HepG2 (cell line): ENCODE results near the gene DQX1. TPM values are rescaled to one million over a fixed set of nuclear protein-coding genes. Genes with fewer than 3 reads are reported as not detected.

Source experiments
- BRD4 ChIP-seq: sonication (generic); formaldehyde crosslinking; IDR thresholded peaks from 2 replicates; pipeline ENCODE4 v1.4.0; 2020; ENCODE audit warnings: missing genetic modification reagents
- HNRNPLL ChIP-seq: fragments of 200-400 bp; formaldehyde crosslinking; IDR thresholded peaks from 2 replicates; pipeline ENCODE4 v1.6.1; 2017; ENCODE audit warnings: mild to moderate bottlenecking, low read depth, low read length; ENCODE audit not compliant: poor library complexity, severe bottlenecking
- MZF1 ChIP-seq: sonication (generic); formaldehyde crosslinking; IDR thresholded peaks from 2 replicates; pipeline ENCODE4 v1.8.1; 2023; ENCODE audit warnings: mild to moderate bottlenecking, missing genetic modification reagents, borderline replicate concordance
- POLR2AphosphoS2 ChIP-seq: IDR thresholded peaks from 2 replicates; pipeline ENCODE4 v1.6.1; 2011; ENCODE audit warnings: low read depth, low read length, improper control_type of control experiment
- PRPF4 ChIP-seq: fragments of 200-400 bp; formaldehyde crosslinking; IDR thresholded peaks from 2 replicates; pipeline ENCODE4 v1.6.1; 2016; ENCODE audit warnings: low read length, low read depth; ENCODE audit not compliant: poor library complexity, severe bottlenecking
- RBAK ChIP-seq: sonication (generic); formaldehyde crosslinking; IDR thresholded peaks from 2 replicates; pipeline ENCODE4 v1.5.1; 2020; ENCODE audit warnings: mild to moderate bottlenecking, missing genetic modification reagents
- SNAI1 ChIP-seq: sonication (generic); formaldehyde crosslinking; IDR thresholded peaks from 2 replicates; pipeline ENCODE4 v1.5.0; 2020; ENCODE audit warnings: mild to moderate bottlenecking, missing genetic modification reagents, borderline replicate concordance
- TIGD3 ChIP-seq: sonication (generic); formaldehyde crosslinking; IDR thresholded peaks from 2 replicates; pipeline ENCODE4 v1.5.1; 2020; ENCODE audit warnings: mild to moderate bottlenecking, missing genetic modification reagents, borderline replicate concordance
- TMF1 ChIP-seq: sonication (generic); formaldehyde crosslinking; IDR thresholded peaks from 2 replicates; pipeline ENCODE4 v1.8.1; 2022; ENCODE audit warnings: low read depth, missing genetic modification reagents
- ZBTB37 ChIP-seq: sonication (generic); formaldehyde crosslinking; IDR thresholded peaks from 2 replicates; pipeline ENCODE4 v1.4.0; 2020; ENCODE audit warnings: mild to moderate bottlenecking, missing genetic modification reagents
- ZHX2 ChIP-seq, 2 experiments: sonication (generic) in 1 of 2; formaldehyde crosslinking in 1 of 2; IDR thresholded peaks; 2 replicates each; pipeline versions ENCODE4 v1.6.1 to v1.9.0; 2014 to 2022; ENCODE audit warnings: antibody characterized with exemption in 1 of 2, borderline replicate concordance in 1 of 2, inconsistent platforms in 1 of 2, low read depth in 1 of 2, missing genetic modification reagents in 1 of 2
- ZNF207 ChIP-seq: fragments of 450-650 bp; IDR thresholded peaks from 2 replicates; pipeline ENCODE4 v1.6.1; 2016; ENCODE audit warnings: antibody characterized with exemption, borderline replicate concordance
- ZNF264 ChIP-seq: sonication (generic); formaldehyde crosslinking; IDR thresholded peaks from 2 replicates; pipeline ENCODE4 v1.4.0; 2020; ENCODE audit warnings: missing genetic modification reagents
- ZNF44 ChIP-seq: sonication (generic); formaldehyde crosslinking; IDR thresholded peaks from 2 replicates; pipeline ENCODE4 v1.5.1; 2020; ENCODE audit warnings: mild to moderate bottlenecking, missing genetic modification reagents
- polyA plus RNA-seq, 8 experiments: library from polyadenylated mRNA; depleted of rRNA in 3 of 8; stranded (reverse) in 7 of 8; unstranded in 1 of 8; fragments of >200 nt; fragmentation: Illumina TruSeq in 4 of 8; extraction: Trizol in 4 of 8; gene quantifications; 2 replicates each; pipeline versions ENCODE4 v1.2.1 to v1.2.3, GENCODE V29; 2011 to 2016; ENCODE audit warnings: low read depth in 4 of 8, missing spikeins in 1 of 8, mixed read lengths in 1 of 8; ENCODE audit not compliant: insufficient read depth in 1 of 8
- total RNA-seq, 5 experiments: library from RNA; depleted of rRNA; stranded (reverse); fragments of >200 nt; fragmentation: Illumina TruSeq; extraction: Trizol; gene quantifications; 2 replicates each; pipeline ENCODE4 v1.2.3, GENCODE V29; 2016; ENCODE audit warnings: low read depth in 1 of 5
- TF ChIP-seq, protein P1 (sequence below): sonication (generic); formaldehyde crosslinking; IDR thresholded peaks from 2 replicates; pipeline ENCODE4 v1.4.0; 2020; ENCODE audit warnings: missing genetic modification reagents

DQX1 gene
- total and polyA plus RNA-seq, 2 of the 13 experiments (the other 11 are each of a cell fraction or from before 2014, with no cell fraction given): 27.6 to 89.8 TPM

GRCh38 chr2:74481961-74482800 lies 43.9 kb downstream of the DQX1 start (continued):
- peak; percentile 92 for TF ChIP-seq BRD4 (CRISPR knock-in tag)
- TF ChIP-seq MZF1: no peak; the same call in 1 of the 2 replicates
- peak; percentile 98 for TF ChIP-seq SNAI1 (CRISPR knock-in tag)
- TF ChIP-seq TMF1 (CRISPR knock-in tag): no peak; the same call in none of the 2 replicates
- TF ChIP-seq RBAK: no peak
- TF ChIP-seq PRPF4: no peak
- TF ChIP-seq ZNF44 (CRISPR knock-in tag): no peak
- TF ChIP-seq, protein P1, sequence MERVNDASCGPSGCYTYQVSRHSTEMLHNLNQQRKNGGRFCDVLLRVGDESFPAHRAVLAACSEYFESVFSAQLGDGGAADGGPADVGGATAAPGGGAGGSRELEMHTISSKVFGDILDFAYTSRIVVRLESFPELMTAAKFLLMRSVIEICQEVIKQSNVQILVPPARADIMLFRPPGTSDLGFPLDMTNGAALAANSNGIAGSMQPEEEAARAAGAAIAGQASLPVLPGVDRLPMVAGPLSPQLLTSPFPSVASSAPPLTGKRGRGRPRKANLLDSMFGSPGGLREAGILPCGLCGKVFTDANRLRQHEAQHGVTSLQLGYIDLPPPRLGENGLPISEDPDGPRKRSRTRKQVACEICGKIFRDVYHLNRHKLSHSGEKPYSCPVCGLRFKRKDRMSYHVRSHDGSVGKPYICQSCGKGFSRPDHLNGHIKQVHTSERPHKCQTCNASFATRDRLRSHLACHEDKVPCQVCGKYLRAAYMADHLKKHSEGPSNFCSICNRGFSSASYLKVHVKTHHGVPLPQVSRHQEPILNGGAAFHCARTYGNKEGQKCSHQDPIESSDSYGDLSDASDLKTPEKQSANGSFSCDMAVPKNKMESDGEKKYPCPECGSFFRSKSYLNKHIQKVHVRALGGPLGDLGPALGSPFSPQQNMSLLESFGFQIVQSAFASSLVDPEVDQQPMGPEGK (CRISPR knock-in tag): peak; percentile 84; the same call in 1 of the 2 replicates
- TF ChIP-seq ZNF207: no peak
- TF ChIP-seq HNRNPLL: peak; percentile 81
- peak; percentile 60; the same call in 1 of the 2 replicates for TF ChIP-seq TIGD3 (CRISPR knock-in tag)
- no peak for TF ChIP-seq ZBTB37
- no peak; the same call in 1 of the 2 replicates for TF ChIP-seq ZHX2 (IDR thresholded peaks at IDR 0.05; ENCODE audit: low read depth)
- peak; percentile 41; the same call in 1 of the 2 replicates for TF ChIP-seq ZHX2 (CRISPR knock-in tag; IDR thresholded peaks at IDR 0.05; ENCODE audit: borderline replicate concordance)
- TF ChIP-seq ZNF264 (CRISPR knock-in tag): 0 out of 2 replicates have a peak, but pooled peaks have one; percentile 39
- no peak for TF ChIP-seq POLR2AphosphoS2
